ENCODE data around the gene SORCS2.

GRCh38 chr4:7673121-7673520, 480.8 kb downstream of the SORCS2 start:
- TF ChIP-seq CTCF (IDR thresholded peaks at IDR 0.05; ENCODE audit: insufficient read depth, low read depth, low read length) (no peak), EZH2 (IDR thresholded peaks at IDR 0.05; ENCODE audit: insufficient read depth, low read length) (no peak)

Data from astrocyte (in vitro differentiated cells and primary cell).